ENCODE data around the gene PIEZO1. TPM values are rescaled to one million over a fixed set of nuclear protein-coding genes. Genes with fewer than 3 reads are reported as not detected.

Gene PIEZO1
- total RNA-seq, 1 donor from 2014 or later, result 17.8 TPM

DNA sequence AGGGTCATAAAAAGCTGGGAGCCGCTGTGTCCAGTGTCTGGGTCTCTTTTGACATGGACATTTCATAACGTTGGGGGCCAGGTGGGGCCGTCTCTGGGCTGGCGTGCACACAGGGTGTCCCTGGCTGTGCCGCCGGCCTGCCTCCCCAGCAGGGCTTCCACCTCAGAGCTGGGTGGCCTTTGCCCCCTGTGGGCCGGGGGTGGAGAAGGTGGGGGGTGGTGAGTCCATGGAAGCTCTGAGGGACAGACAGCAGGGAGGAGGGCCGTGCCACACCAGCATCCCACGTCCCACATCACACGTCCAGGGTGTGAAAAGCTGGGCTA, 97.8 kb downstream of the PIEZO1 start:
- Mint-ChIP-seq H3K27ac (ENCODE audit: unreplicated experiment) (no peak overlapping the region), H3K27me3 (ENCODE audit: low read depth) (peaks cover 76% of the 10 kb centered on the region), H3K9me3 (no peaks in the 10 kb centered on the region), H3K36me3 (ENCODE audit: low read depth) (no peaks in the 10 kb centered on the region), H3K4me1 (peaks cover 4% of the 10 kb centered on the region), H3K4me3 (no peak overlapping the region)
- TF ChIP-seq, protein P1, sequence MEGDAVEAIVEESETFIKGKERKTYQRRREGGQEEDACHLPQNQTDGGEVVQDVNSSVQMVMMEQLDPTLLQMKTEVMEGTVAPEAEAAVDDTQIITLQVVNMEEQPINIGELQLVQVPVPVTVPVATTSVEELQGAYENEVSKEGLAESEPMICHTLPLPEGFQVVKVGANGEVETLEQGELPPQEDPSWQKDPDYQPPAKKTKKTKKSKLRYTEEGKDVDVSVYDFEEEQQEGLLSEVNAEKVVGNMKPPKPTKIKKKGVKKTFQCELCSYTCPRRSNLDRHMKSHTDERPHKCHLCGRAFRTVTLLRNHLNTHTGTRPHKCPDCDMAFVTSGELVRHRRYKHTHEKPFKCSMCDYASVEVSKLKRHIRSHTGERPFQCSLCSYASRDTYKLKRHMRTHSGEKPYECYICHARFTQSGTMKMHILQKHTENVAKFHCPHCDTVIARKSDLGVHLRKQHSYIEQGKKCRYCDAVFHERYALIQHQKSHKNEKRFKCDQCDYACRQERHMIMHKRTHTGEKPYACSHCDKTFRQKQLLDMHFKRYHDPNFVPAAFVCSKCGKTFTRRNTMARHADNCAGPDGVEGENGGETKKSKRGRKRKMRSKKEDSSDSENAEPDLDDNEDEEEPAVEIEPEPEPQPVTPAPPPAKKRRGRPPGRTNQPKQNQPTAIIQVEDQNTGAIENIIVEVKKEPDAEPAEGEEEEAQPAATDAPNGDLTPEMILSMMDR (conservative IDR thresholded peaks at IDR 0.05), result no peak
- no peak for DNase-seq (ENCODE audit: low read depth, low spot score)

DNA sequence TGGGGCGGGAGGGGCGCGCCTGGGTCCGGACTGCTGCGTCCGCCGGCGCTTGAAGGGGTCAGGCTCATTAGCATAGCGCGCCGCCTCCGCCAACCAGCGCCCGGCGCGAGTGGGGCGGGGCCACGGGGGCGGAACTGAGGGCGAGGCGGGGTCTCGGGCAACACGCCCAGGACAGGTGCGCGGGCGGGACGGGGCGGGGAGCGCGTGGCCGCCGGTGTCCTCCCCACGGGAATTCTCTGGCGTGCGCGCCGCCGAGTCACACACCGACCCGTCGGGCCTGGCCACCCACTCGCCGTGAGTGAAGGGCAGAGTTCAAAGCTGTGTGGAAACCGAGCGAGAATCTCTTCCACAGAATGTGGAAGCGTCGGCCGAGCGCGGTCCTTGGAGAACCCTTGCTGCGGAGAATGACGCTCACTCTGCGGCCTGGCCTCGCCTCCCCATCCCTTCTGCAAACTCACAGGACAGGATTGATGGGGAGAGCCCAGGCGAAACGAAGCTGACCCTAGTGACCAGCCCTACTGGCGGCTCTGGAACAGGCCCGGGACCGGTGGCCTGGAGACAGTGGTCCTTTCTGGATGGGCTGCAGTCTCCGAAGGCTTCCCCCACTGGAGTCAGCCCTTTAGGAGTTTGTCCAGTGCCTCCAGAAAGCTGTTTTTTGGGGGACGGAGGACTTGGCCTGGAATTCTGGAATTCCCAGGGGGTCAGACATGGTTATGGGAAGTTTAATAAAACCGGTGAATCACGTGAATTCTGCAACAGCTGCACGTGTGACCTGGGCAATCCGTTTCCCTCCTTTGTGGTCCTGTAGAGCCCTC, 98.4 kb downstream of the PIEZO1 start, which contains the start of gene SNAI3:
TSS of gene SNAI3 (minus strand) at position 69 of the 815 bp plus-strand sequence. CDS start 101 bp downstream, outside the sequence.
- peak; percentile 69 for DNase-seq (ENCODE audit: low read depth, low spot score)
- Mint-ChIP-seq H3K27me3 (ENCODE audit: low read depth) (peaks cover 81% of the 10 kb centered on the region), H3K27ac (ENCODE audit: unreplicated experiment) (no peak within 1 kb of the TSS), H3K4me3 (no peak within 1 kb of the TSS), H3K4me1 (peaks cover 6% of the 10 kb centered on the region), H3K9me3 (no peaks in the 10 kb centered on the region), H3K36me3 (ENCODE audit: low read depth) (no peaks in the 10 kb centered on the region)
- TF ChIP-seq, protein P1 (conservative IDR thresholded peaks at IDR 0.05), result no peak

DNA sequence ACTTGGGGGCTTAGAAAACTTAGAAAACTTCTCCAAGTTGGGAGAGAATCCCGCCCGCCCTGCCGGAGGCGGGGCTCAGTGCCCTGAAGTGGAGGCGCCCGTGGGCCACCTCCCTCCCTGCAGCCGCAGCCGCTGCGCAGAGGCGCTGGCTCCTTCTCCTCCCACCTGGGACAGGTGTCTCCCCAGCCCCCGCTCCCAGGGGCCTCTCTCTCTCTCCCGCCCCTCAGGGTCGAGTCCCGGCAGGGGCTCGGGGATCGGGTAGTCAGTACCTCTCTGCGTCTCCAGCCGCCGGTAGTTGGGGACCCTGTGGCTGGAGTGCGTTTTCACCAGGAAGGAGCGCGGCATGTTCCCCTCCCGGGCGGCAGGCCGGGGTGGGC, 99.0 kb downstream of the PIEZO1 start:
- H3K4me1 Mint-ChIP-seq, result peaks cover 7% of the 10 kb centered on the region
- no peak for DNase-seq (ENCODE audit: low read depth, low spot score)
- H3K27me3 Mint-ChIP-seq (ENCODE audit: low read depth), result peaks cover 79% of the 10 kb centered on the region
- no peak overlapping the region for H3K4me3 Mint-ChIP-seq
- TF ChIP-seq, protein P1 (conservative IDR thresholded peaks at IDR 0.05), result no peak
- no peak overlapping the region for H3K27ac Mint-ChIP-seq (ENCODE audit: unreplicated experiment)
- H3K9me3 Mint-ChIP-seq, result no peaks in the 10 kb centered on the region
- H3K36me3 Mint-ChIP-seq (ENCODE audit: low read depth), result no peaks in the 10 kb centered on the region

DNA sequence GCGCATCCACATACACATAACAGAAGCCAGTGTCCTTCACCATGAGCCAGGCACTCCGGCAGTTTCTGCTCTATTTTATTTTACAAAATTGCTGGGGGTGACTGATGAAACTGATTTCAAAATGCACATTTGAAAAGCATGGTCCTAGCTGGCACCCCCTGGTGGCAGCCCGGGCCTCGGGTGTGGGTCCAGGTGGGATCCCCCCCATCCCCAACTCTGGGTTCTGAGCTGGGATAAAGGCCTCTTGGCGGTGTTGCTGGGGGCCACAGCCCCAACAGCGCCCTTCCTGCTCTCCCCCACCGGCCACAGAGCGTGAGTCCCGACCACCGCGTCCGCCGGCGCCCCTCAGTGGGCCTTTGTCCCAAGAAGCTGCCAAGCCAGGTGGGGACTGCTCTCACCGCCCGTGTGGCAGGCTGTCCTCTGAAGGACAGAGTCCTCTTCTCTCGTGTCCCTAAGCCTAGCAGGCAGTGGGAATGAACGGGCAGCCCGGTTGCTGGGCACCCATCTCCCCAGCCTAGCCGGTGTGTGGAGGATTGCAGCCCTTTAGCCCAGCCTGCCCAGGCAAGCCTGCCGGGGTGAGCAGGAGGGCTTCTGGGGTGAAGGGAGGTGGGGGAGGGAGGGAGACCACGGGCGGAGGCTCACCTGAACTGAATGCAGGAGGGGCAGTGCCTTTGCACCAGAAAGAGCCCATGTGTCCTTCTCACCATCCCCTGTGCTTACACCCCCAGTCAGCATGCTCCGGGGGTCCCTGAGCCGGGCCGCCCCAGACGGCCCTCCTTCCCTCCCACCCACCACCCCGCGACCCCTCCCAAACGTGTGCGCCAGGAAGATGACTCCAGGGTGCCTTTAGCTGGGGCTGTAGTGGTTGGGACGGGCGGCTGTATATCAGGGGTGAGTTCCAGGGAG, 99.6 kb downstream of the PIEZO1 start:
- H3K27ac Mint-ChIP-seq (ENCODE audit: unreplicated experiment), result no peak overlapping the region
- H3K9me3 Mint-ChIP-seq, result no peaks in the 10 kb centered on the region
- no peak for DNase-seq (ENCODE audit: low read depth, low spot score)
- TF ChIP-seq, protein P1 (conservative IDR thresholded peaks at IDR 0.05), result peak; percentile 60
- no peaks in the 10 kb centered on the region for H3K36me3 Mint-ChIP-seq (ENCODE audit: low read depth)
- peaks cover 7% of the 10 kb centered on the region for H3K4me1 Mint-ChIP-seq
- H3K27me3 Mint-ChIP-seq (ENCODE audit: low read depth), result peaks cover 73% of the 10 kb centered on the region
- H3K4me3 Mint-ChIP-seq, result peak overlapping the region; percentile 47

DNA sequence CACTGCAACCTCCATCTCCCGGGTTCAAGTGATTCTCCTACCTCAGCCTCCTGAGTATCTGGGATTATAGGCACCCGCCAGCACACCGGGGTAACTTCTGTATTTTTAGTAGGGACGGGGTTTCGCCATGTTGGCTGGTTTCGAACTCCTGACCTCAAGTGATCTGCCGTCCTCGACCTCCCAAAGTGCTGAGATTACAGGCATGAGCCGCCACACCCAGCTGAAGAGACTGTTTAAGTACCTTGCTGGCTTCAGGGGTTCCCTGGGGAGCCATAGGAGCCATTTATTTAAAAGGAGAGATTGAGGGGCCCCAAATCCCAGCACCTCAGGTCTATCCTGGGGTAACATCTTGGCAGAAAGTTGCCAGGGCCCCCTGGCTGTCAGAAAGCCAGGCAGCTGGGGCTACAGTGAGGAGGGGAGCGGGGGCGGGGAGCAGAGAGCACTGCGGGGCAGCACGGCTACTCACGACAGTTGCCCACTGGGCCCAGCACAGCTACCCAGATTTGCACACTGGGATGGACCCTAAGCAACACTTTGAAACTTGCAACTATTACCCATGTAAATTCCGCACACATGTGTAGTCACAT, 100.4 kb downstream of the PIEZO1 start:
- H3K36me3 Mint-ChIP-seq (ENCODE audit: low read depth), result no peaks in the 10 kb centered on the region
- TF ChIP-seq, protein P1 (conservative IDR thresholded peaks at IDR 0.05), result no peak
- H3K9me3 Mint-ChIP-seq, result no peaks in the 10 kb centered on the region
- H3K27ac Mint-ChIP-seq (ENCODE audit: unreplicated experiment), result no peak overlapping the region
- no peak for DNase-seq (ENCODE audit: low read depth, low spot score)
- H3K4me1 Mint-ChIP-seq, result peaks cover 7% of the 10 kb centered on the region
- peaks cover 69% of the 10 kb centered on the region for H3K27me3 Mint-ChIP-seq (ENCODE audit: low read depth)
- H3K4me3 Mint-ChIP-seq, result no peak overlapping the region

Data from neural crest cell (in vitro differentiated cells).